SU-DHL-6 (cell line): ENCODE data around the gene SCG5.

ENCODE experiments used
- H2AFZ ChIP-seq: fragments of 200-600 bp; sonication (generic); 2 replicates; pipeline ENCODE4 v1.6.1; 2014; ENCODE audit warnings: low read depth, mild to moderate bottlenecking, moderate library complexity, mixed read lengths, antibody characterized with exemption, low read length; ENCODE audit not compliant: severe bottlenecking
- H3F3A ChIP-seq: fragments of 200-600 bp; shearing (Covaris generic); 2 replicates; pipeline ENCODE4 v1.6.0; 2016; ENCODE audit warnings: antibody characterized with exemption, mild to moderate bottlenecking; ENCODE audit not compliant: insufficient read depth
- H3K27ac ChIP-seq: fragments of 200-600 bp; sonication (generic); 2 replicates; pipeline ENCODE4 v1.5.1; 2016; ENCODE audit warnings: low read depth, mild to moderate bottlenecking, low read length, moderate library complexity, mixed read lengths
- H3K27me3 ChIP-seq: fragments of 200-600 bp; sonication (generic), shearing (Covaris generic); 2 replicates; pipeline ENCODE4 v1.6.0; 2014; ENCODE audit warnings: mild to moderate bottlenecking, low read length
- H3K36me3 ChIP-seq: fragments of 200-600 bp; sonication (generic); 2 replicates; pipeline ENCODE4 v1.6.1; 2014; ENCODE audit warnings: mild to moderate bottlenecking, low read length, mixed read lengths
- H3K4me2 ChIP-seq: fragments of 300-600, 200-600 bp; shearing (Covaris generic), sonication (generic); 2 replicates; pipeline ENCODE4 v1.6.0; 2014; ENCODE audit warnings: low read length, low read depth, mild to moderate bottlenecking; ENCODE audit not compliant: poor library complexity, severe bottlenecking
- H3K4me3 ChIP-seq: fragments of 200-600 bp; sonication (generic); 2 replicates; pipeline ENCODE4 v1.5.1; 2014; ENCODE audit warnings: antibody characterized with exemption, low read length, mild to moderate bottlenecking, mixed read lengths; ENCODE audit not compliant: insufficient read depth, poor library complexity, severe bottlenecking
- H3K79me2 ChIP-seq: fragments of 200-600 bp; sonication (generic); 2 replicates; pipeline ENCODE4 v1.6.1; 2014; ENCODE audit warnings: mild to moderate bottlenecking, low read length, moderate library complexity; ENCODE audit not compliant: insufficient read depth
- H3K9ac ChIP-seq: fragments of 200-600 bp; sonication (generic); 2 replicates; pipeline ENCODE4 v1.7.0; 2014; ENCODE audit warnings: mild to moderate bottlenecking, low read length
- H3K9me2 ChIP-seq: fragments of 200-600 bp; sonication (generic); replicated peaks from 2 replicates; pipeline ENCODE4 v1.6.1; 2014; ENCODE audit warnings: low read length; ENCODE audit not compliant: insufficient read depth
- H3K9me3 ChIP-seq: fragments of 200-600 bp; sonication (generic); 2 replicates; pipeline ENCODE4 v1.6.1; 2014; ENCODE audit warnings: low read length, mixed read lengths; ENCODE audit not compliant: insufficient read depth
- H4K20me1 ChIP-seq: fragments of 200-600 bp; sonication (generic); 2 replicates; pipeline ENCODE4 v1.6.1; 2014; ENCODE audit warnings: low read depth, mild to moderate bottlenecking, antibody characterized with exemption, low read length, moderate library complexity, mixed read lengths
- EZH2phosphoT487 ChIP-seq: fragments of 200-600 bp; sonication (generic), shearing (Covaris generic); conservative IDR thresholded peaks from 2 replicates; pipeline ENCODE4 v1.6.1; 2018; ENCODE audit warnings: mild to moderate bottlenecking, antibody characterized with exemption, low read length, moderate library complexity, mixed read lengths
- TF ChIP-seq, protein P1 (sequence below): fragments of 200-600 bp; sonication (generic); IDR thresholded peaks from one replicate; pipeline ENCODE4 v1.5.1; 2017; ENCODE audit warnings: antibody characterized with exemption, mild to moderate bottlenecking, low read length, moderate library complexity; ENCODE audit not compliant: insufficient read depth, poor library complexity, severe bottlenecking

SCG5 gene

DNA sequence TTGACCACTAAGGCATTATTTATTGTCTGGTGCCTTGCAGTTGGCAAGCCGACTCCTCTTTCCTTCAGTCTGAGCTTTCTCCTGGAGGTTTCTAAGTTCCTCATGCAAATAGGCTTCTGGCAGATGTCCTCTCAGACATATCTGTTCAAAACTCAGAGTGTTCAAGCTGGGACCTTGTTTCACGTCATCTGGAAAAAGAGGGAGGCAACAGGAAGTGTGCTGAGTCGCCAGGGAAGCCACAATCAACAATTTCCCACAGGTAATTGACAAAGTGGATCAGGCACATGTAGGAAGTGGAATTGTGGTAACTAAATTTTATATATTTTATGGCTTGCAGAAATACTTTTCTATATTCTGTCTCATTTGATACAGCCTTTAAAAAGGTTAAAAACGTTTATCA lies 14.6 kb downstream of the SCG5 start:
- Histone ChIP-seq H3K9me2 (no peaks in the 10 kb centered on the region), H3K36me3 (peaks cover 4% of the 10 kb centered on the region; the same call in 1 of the 2 replicates), H3K9me3 (no peaks in the 10 kb centered on the region), H3K79me2 (no peaks in the 10 kb centered on the region), H3K4me3 (no peak overlapping the region), H3K4me2 (no peak overlapping the region), H3K9ac (no peak overlapping the region), H3K27ac (no peak overlapping the region), H3F3A (no peaks in the 10 kb centered on the region), H3K27me3 (no peaks in the 10 kb centered on the region), H4K20me1 (no peaks in the 10 kb centered on the region), H2AFZ (no peak overlapping the region)
- no peak for TF ChIP-seq EZH2phosphoT487
- TF ChIP-seq, protein P1, sequence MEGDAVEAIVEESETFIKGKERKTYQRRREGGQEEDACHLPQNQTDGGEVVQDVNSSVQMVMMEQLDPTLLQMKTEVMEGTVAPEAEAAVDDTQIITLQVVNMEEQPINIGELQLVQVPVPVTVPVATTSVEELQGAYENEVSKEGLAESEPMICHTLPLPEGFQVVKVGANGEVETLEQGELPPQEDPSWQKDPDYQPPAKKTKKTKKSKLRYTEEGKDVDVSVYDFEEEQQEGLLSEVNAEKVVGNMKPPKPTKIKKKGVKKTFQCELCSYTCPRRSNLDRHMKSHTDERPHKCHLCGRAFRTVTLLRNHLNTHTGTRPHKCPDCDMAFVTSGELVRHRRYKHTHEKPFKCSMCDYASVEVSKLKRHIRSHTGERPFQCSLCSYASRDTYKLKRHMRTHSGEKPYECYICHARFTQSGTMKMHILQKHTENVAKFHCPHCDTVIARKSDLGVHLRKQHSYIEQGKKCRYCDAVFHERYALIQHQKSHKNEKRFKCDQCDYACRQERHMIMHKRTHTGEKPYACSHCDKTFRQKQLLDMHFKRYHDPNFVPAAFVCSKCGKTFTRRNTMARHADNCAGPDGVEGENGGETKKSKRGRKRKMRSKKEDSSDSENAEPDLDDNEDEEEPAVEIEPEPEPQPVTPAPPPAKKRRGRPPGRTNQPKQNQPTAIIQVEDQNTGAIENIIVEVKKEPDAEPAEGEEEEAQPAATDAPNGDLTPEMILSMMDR: no peak

DNA sequence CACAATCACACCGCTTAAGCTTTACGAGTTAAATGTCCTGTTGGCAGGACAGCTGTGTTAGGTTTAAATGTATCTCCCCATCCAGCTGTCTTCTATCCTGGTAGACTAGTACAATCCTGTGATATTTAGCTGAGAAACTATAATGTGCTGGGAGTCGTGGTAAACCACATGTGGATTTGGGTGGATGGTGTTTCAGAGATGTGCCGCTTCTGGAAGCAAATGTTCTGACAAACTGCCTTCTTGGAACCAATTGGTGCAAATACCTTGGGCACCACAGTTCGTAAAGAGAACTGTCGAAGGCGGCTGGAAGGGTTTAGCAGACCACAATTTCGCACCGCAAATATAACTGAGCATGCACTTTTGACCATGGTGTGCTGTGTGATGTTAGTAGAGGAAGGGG lies 15.0 kb downstream of the SCG5 start:
- Histone ChIP-seq H3K27me3 (no peaks in the 10 kb centered on the region), H4K20me1 (no peaks in the 10 kb centered on the region), H2AFZ (no peak overlapping the region), H3K79me2 (no peaks in the 10 kb centered on the region), H3K27ac (no peak overlapping the region), H3K4me2 (no peak overlapping the region), H3K9me3 (no peaks in the 10 kb centered on the region), H3K9me2 (no peaks in the 10 kb centered on the region), H3K4me3 (no peak overlapping the region), H3K36me3 (peaks cover 4% of the 10 kb centered on the region; the same call in 1 of the 2 replicates), H3F3A (no peaks in the 10 kb centered on the region; the same call in 1 of the 2 replicates), H3K9ac (no peak overlapping the region)
- TF ChIP-seq, protein P1: no peak
- no peak for TF ChIP-seq EZH2phosphoT487

DNA sequence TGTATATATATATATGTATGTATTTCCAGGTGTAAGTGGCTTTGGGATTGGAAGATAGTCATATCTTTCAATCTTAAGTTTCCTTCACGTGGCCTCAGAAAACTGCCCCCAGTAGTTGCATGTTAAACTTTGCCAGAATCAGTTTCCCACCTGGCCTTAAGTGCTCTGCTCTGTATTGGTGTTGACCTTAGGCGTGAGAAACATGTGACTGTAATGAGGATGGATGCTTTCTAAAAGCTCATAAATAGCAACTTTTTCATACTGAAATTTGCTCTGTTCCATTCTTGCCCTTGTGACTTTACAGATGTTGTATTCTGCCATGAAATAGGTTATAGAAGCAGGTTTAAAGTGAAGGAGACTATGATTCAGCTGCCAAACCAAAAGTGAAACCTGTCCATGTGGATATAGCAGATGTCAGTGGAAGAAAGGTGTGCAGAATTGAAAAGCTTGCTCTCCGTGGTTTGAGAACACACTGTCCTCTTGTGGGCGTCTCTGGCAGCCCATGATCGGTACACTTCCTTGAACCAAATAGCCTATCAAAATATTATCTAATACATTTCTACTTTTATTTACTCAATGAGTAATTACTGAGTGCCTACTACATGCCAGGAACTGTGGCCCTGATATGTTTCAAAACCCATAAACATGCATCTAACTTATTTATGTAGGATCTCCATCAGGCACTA lies 15.8 kb downstream of the SCG5 start:
- no peak overlapping the region for H3K9ac ChIP-seq
- H3K4me3 ChIP-seq: no peak overlapping the region
- H3K27me3 ChIP-seq: no peaks in the 10 kb centered on the region
- peaks cover 8% of the 10 kb centered on the region for H3F3A ChIP-seq
- H3K27ac ChIP-seq: no peak overlapping the region
- H3K4me2 ChIP-seq: no peak overlapping the region
- H2AFZ ChIP-seq: no peak overlapping the region
- H4K20me1 ChIP-seq: no peaks in the 10 kb centered on the region
- peaks cover 4% of the 10 kb centered on the region; the same call in 1 of the 2 replicates for H3K36me3 ChIP-seq
- no peaks in the 10 kb centered on the region for H3K9me2 ChIP-seq
- no peaks in the 10 kb centered on the region for H3K79me2 ChIP-seq
- no peak for TF ChIP-seq EZH2phosphoT487
- H3K9me3 ChIP-seq: no peaks in the 10 kb centered on the region

DNA sequence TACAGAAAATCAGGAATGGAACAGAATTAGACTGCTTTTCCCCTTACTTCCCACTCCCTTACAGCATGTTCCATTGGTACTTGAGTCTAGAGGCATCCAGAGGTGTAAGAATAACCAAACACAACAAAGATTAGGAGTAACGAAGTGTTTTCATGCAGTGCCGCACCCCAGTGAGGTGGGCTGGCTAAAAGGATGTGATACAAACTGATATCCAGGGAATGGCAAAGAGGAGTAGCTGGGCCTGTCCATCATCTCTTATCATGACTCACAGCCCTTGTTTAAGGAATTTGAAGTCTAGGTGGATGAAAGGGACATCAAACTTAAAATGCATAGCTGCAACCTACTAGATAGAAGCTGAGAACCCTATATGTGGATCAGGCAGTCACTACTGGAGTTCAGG lies 16.4 kb downstream of the SCG5 start:
- H3K27ac ChIP-seq: no peak overlapping the region

More for the DNA sequence above, 16.4 kb downstream of the SCG5 start:
- Histone ChIP-seq H3K27me3 (no peaks in the 10 kb centered on the region), H4K20me1 (no peaks in the 10 kb centered on the region), H3K36me3 (peaks cover 2% of the 10 kb centered on the region; the same call in 1 of the 2 replicates), H3K4me2 (no peak overlapping the region), H3K79me2 (no peaks in the 10 kb centered on the region), H3K9me3 (no peaks in the 10 kb centered on the region), H2AFZ (no peak overlapping the region), H3K9ac (no peak overlapping the region), H3K9me2 (no peaks in the 10 kb centered on the region), H3F3A (peaks cover 11% of the 10 kb centered on the region), H3K4me3 (no peak overlapping the region)
- TF ChIP-seq, protein P1: no peak
- TF ChIP-seq EZH2phosphoT487: no peak
